ENCODE data around the gene TUBA1C.

- TF ChIP-seq FOXP2 (optimal IDR thresholded peaks at IDR 0.05; ENCODE audit: borderline replicate concordance, extremely low read depth, extremely low read length, insufficient read depth) (no peak), REST (IDR thresholded peaks at IDR 0.05; ENCODE audit: insufficient read depth in 1 of 2, low read depth in 2 of 2, low read length in 2 of 2) (no peak)
Measured at GRCh38 chr12:49305762-49306510, 41.1 kb downstream of the TUBA1C start.
